ENCODE measurements around the gene ABR.

GRCh38 chr17:1197379-1197778 lies 17.6 kb upstream of the ABR start:
- no peak for TF ChIP-seq CTCF (IDR thresholded peaks at IDR 0.05)
- TF ChIP-seq POLR2A (IDR thresholded peaks at IDR 0.05) = no peak
- peak in 3 of 4 donors; percentile 15 to 68 (median 46) for TF ChIP-seq POLR2AphosphoS5 (IDR thresholded peaks at IDR 0.05)
